Glutamatergic neuron (in vitro differentiated cells): ENCODE results near the gene AMOTL1. TPM values are rescaled to one million over a fixed set of nuclear protein-coding genes. Genes with fewer than 3 reads are reported as not detected.

Experiments
- DNase-seq: peaks from one replicate; pipeline ENCODE4 v3.0.0; 2022
- H3K27ac Mint-ChIP-seq: one replicate; pipeline ENCODE4 v1.8.0; 2020; ENCODE audit warnings: mild to moderate bottlenecking, mixed read lengths, inconsistent platforms; ENCODE audit not compliant: unreplicated experiment
- H3K27me3 Mint-ChIP-seq: one replicate; pipeline ENCODE4 v1.8.0; 2020; ENCODE audit warnings: mild to moderate bottlenecking, moderate library complexity, mixed read lengths, inconsistent platforms; ENCODE audit not compliant: unreplicated experiment
- H3K36me3 Mint-ChIP-seq: one replicate; pipeline ENCODE4 v1.8.0; 2020; ENCODE audit warnings: mild to moderate bottlenecking, mixed read lengths, inconsistent platforms; ENCODE audit not compliant: unreplicated experiment
- H3K4me1 Mint-ChIP-seq: one replicate; pipeline ENCODE4 v1.8.0; 2020; ENCODE audit warnings: mild to moderate bottlenecking, low read depth, mixed read lengths, inconsistent platforms; ENCODE audit not compliant: unreplicated experiment
- H3K4me3 Mint-ChIP-seq: one replicate; pipeline ENCODE4 v1.8.0; 2020; ENCODE audit warnings: mild to moderate bottlenecking, mixed read lengths, inconsistent platforms; ENCODE audit not compliant: unreplicated experiment
- H3K9me3 Mint-ChIP-seq: one replicate; pipeline ENCODE4 v1.8.0; 2020; ENCODE audit warnings: mild to moderate bottlenecking, moderate library complexity, mixed read lengths, inconsistent platforms; ENCODE audit not compliant: unreplicated experiment
- total RNA-seq: library from RNA; stranded (reverse); fragmentation: NEBNext Ultra II Directional; extraction: Animal tissue kit (Norgen Biotek cat#: 25700); gene quantifications from one replicate; pipeline ENCODE4 v1.2.1, GENCODE V29; 2021; ENCODE audit not compliant: unreplicated experiment
- TF ChIP-seq, protein P1 (sequence below): fragments of 200-600 bp; sonication (generic); IDR thresholded peaks from one replicate; pipeline ENCODE4 v1.5.0; 2021; ENCODE audit not compliant: partially characterized antibody, unreplicated experiment

Gene AMOTL1
- total RNA-seq, 1 donor from 2014 or later: 27.6 TPM

GRCh38 chr11:94876222-94876621 lies 108.1 kb downstream of the AMOTL1 start:
- Mint-ChIP-seq H3K27ac (no peak overlapping the region), H3K27me3 (no peaks in the 10 kb centered on the region), H3K9me3 (no peaks in the 10 kb centered on the region), H3K4me3 (no peak overlapping the region), H3K4me1 (peaks cover 8% of the 10 kb centered on the region), H3K36me3 (no peaks in the 10 kb centered on the region)
- no peak for DNase-seq
- TF ChIP-seq, protein P1, sequence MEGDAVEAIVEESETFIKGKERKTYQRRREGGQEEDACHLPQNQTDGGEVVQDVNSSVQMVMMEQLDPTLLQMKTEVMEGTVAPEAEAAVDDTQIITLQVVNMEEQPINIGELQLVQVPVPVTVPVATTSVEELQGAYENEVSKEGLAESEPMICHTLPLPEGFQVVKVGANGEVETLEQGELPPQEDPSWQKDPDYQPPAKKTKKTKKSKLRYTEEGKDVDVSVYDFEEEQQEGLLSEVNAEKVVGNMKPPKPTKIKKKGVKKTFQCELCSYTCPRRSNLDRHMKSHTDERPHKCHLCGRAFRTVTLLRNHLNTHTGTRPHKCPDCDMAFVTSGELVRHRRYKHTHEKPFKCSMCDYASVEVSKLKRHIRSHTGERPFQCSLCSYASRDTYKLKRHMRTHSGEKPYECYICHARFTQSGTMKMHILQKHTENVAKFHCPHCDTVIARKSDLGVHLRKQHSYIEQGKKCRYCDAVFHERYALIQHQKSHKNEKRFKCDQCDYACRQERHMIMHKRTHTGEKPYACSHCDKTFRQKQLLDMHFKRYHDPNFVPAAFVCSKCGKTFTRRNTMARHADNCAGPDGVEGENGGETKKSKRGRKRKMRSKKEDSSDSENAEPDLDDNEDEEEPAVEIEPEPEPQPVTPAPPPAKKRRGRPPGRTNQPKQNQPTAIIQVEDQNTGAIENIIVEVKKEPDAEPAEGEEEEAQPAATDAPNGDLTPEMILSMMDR: no peak

DNA sequence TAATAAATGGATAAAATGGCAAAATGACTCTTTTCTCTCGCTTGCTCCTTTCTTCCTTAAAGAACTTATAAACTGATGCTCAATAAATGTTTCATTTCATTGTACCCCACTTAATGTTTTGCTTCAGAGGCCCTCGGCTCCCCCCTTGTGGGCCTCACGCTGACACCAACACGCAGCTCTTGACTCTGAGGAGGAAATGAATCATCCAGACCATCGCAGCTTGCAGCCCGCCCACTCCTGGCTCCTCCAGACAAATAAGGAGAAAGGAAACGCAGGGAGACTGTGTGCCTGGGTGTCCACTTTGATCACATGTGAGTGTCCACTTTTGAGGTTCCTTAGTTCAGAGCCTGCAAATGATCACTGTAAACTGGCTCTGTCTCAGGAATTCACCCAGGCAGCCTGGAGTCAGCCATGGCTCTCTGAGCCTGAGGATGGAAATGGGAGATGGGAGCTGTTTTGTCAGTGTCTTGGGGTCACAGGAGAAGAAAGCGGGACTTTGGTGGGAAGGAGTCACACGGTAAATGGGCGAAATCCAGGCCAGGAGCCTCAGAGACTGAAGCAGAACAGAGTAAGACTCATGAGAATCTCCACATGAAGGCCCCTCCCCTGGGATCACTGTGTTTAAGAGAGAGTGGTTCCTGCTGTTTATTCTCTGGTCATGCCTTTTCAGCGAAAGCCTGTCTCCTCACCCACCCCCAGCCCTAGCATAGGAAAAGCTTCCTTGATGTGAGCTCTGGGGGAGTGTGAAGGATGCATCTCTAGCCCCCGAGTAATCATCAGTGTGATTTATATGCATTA lies 108.7 kb downstream of the AMOTL1 start:
- no peak for DNase-seq
- Mint-ChIP-seq H3K4me3 (peak overlapping the region; percentile 17), H3K9me3 (no peaks in the 10 kb centered on the region), H3K27me3 (no peaks in the 10 kb centered on the region), H3K27ac (no peak overlapping the region), H3K36me3 (no peaks in the 10 kb centered on the region), H3K4me1 (peaks cover 8% of the 10 kb centered on the region)
- TF ChIP-seq, protein P1: no peak

- Mint-ChIP-seq H3K27me3 (no peaks in the 10 kb centered on the region), H3K4me3 (no peak overlapping the region), H3K9me3 (no peaks in the 10 kb centered on the region), H3K4me1 (peaks cover 8% of the 10 kb centered on the region), H3K36me3 (no peaks in the 10 kb centered on the region), H3K27ac (no peak overlapping the region)
- TF ChIP-seq, protein P1: no peak
- no peak for DNase-seq
These were observed 109.5 kb downstream of the AMOTL1 start for GRCh38 chr11:94877443-94878200.

GRCh38 chr11:94879006-94879405 lies 110.8 kb downstream of the AMOTL1 start:
- H3K36me3 Mint-ChIP-seq: no peaks in the 10 kb centered on the region

More at GRCh38 chr11:94879006-94879405, 110.8 kb downstream of the AMOTL1 start:
- TF ChIP-seq, protein P1: no peak
- Mint-ChIP-seq H3K9me3 (no peaks in the 10 kb centered on the region), H3K4me1 (peaks cover 14% of the 10 kb centered on the region), H3K27me3 (no peaks in the 10 kb centered on the region), H3K27ac (no peak overlapping the region), H3K4me3 (no peak overlapping the region)
- no peak for DNase-seq
